Natural killer cell (primary cell): ENCODE data around the gene CXCL12. TPM values are rescaled to one million over a fixed set of nuclear protein-coding genes. Genes with fewer than 3 reads are reported as not detected.

Experiments
- ATAC-seq, 3 donors: fragments of 150-1000 bp in 2 of 3; fragments of 200-7000 bp in 1 of 3; cut with Tn5 transposase; 1 replicate in 1 of 3; 2 replicates in 2 of 3; pipeline ENCODE4 v1.10.0; 2021; ENCODE audit warnings: mild to moderate bottlenecking in 2 of 3, moderate library complexity in 2 of 3
- DNase-seq, 2 donors: peaks; one replicate each; pipeline versions ENCODE4 v3.0.0 to v3.0.0-alpha.2; 2013 to 2021; ENCODE audit warnings: mixed read lengths in 1 of 2
- H3K27ac ChIP-seq: one replicate; pipeline ENCODE4 v1.5.1; 2013; ENCODE audit warnings: mild to moderate bottlenecking, low read length
- H3K27me3 ChIP-seq: one replicate; pipeline ENCODE4 v1.6.1; 2013; ENCODE audit warnings: low read length; ENCODE audit not compliant: control insufficient read depth, insufficient read depth
- H3K36me3 ChIP-seq: one replicate; pipeline ENCODE4 v1.6.1; 2013; ENCODE audit warnings: low read length; ENCODE audit not compliant: control insufficient read depth, insufficient read depth
- H3K4me1 ChIP-seq: one replicate; pipeline ENCODE4 v1.6.1; 2013; ENCODE audit warnings: low read length; ENCODE audit not compliant: control insufficient read depth, insufficient read depth
- H3K4me3 ChIP-seq: one replicate; pipeline ENCODE4 v1.5.1; 2013; ENCODE audit warnings: low read length
- H3K9me3 ChIP-seq: one replicate; pipeline ENCODE4 v1.6.1; 2013; ENCODE audit warnings: low read length; ENCODE audit not compliant: control insufficient read depth, insufficient read depth
- H3K27ac Mint-ChIP-seq, 2 donors: one replicate each; pipeline ENCODE4 v1.8.0; 2022; ENCODE audit warnings: mild to moderate bottlenecking in 2 of 2, mixed read lengths in 2 of 2, moderate library complexity in 1 of 2
- H3K27me3 Mint-ChIP-seq, 2 donors: one replicate each; pipeline ENCODE4 v1.8.0; 2022; ENCODE audit warnings: low read depth in 2 of 2, mixed read lengths in 2 of 2
- H3K36me3 Mint-ChIP-seq: one replicate; pipeline ENCODE4 v1.8.0; 2022; ENCODE audit warnings: mixed read lengths
- H3K4me1 Mint-ChIP-seq, 2 donors: one replicate each; pipeline ENCODE4 v1.8.0; 2022; ENCODE audit warnings: mixed read lengths in 2 of 2
- H3K4me3 Mint-ChIP-seq: one replicate; pipeline ENCODE4 v1.8.0; 2022; ENCODE audit warnings: mild to moderate bottlenecking, moderate library complexity, mixed read lengths
- H3K9me3 Mint-ChIP-seq, 2 donors: one replicate each; pipeline ENCODE4 v1.8.0; 2022; ENCODE audit warnings: mixed read lengths in 2 of 2
- WGBS: methylation state at CpG from one replicate; pipeline ENCODE4 v1.1.7; 2013; ENCODE audit warnings: missing lambda C conversion rate; ENCODE audit not compliant: insufficient coverage; 5-methylcytosine and 5-hydroxymethylcytosine counted together
- intact Hi-C: fragments of 100-400 bp; cut with micrococcal nuclease; formaldehyde crosslinking; loops from one replicate; pipeline ENCODE4 v1.14.2; 2022
- total RNA-seq, 4 donors: library from RNA; stranded (reverse); fragments of 120-200 nt in 1 of 4; gene quantifications; one replicate each; pipeline versions ENCODE4 v1.2.3 to v1.2.4, GENCODE V29; 2013 to 2022
- TF ChIP-seq, protein P1 (sequence below): fragments of 200-600 bp; IDR thresholded peaks from one replicate; pipeline ENCODE4 v1.8.0; 2022; ENCODE audit warnings: antibody characterized with exemption

Gene CXCL12
- total RNA-seq, 3 donors from 2014 or later (not counting 1 experiment from before 2014, with no cell fraction given) = not detected

DNA sequence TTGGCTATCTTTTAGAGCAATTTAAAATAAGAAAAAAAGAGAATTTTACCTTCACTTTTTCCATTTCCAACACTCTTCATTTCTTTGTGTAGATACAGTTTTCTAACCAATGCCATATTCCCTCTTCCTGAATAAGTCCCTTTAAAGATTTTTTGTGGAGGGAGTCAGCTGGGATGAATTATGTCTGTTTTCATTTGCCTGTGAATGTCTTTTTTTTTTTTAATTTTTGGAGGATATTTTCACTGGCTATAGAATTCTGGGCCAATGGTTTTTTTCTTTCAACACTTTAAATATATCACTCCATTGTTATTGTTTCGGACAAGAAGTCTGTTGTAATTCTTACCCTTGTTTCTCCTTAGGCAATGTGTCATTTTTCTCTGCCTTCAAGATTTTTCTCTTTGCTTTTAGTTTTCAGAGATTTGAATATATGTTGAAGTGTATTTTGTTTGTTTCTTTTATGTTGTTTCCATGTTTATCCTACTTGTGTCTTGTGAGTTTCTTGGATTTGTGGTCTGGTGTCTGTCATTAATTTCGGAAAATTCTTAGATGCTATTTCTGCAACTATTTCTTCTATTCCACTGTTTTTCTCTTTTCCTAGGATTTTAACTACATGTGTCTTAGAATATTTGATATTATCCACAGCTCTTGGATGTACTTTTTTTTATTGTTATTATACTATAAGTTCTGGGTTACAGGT, 20.0 kb upstream of the CXCL12 start:
- intact Hi-C loops = no loop called here
- Histone ChIP-seq H3K9me3 (no peaks in the 10 kb centered on the region), H3K27me3 (no peaks in the 10 kb centered on the region), H3K27ac (no peak overlapping the region), H3K4me3 (no peak overlapping the region), H3K4me1 (no peaks in the 10 kb centered on the region), H3K36me3 (no peaks in the 10 kb centered on the region)
- Mint-ChIP-seq H3K27me3 (peaks cover 5 to 19% of the 10 kb centered on the region in 2 donors), H3K4me3 (no peak overlapping the region), H3K9me3 (no peaks in the 10 kb centered on the region), H3K27ac (no peak overlapping the region), H3K4me1 (no peaks in the 10 kb centered on the region), H3K36me3 (no peaks in the 10 kb centered on the region)
- TF ChIP-seq, protein P1, sequence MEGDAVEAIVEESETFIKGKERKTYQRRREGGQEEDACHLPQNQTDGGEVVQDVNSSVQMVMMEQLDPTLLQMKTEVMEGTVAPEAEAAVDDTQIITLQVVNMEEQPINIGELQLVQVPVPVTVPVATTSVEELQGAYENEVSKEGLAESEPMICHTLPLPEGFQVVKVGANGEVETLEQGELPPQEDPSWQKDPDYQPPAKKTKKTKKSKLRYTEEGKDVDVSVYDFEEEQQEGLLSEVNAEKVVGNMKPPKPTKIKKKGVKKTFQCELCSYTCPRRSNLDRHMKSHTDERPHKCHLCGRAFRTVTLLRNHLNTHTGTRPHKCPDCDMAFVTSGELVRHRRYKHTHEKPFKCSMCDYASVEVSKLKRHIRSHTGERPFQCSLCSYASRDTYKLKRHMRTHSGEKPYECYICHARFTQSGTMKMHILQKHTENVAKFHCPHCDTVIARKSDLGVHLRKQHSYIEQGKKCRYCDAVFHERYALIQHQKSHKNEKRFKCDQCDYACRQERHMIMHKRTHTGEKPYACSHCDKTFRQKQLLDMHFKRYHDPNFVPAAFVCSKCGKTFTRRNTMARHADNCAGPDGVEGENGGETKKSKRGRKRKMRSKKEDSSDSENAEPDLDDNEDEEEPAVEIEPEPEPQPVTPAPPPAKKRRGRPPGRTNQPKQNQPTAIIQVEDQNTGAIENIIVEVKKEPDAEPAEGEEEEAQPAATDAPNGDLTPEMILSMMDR = no peak
- no peak for ATAC-seq
- WGBS = no CpG with 5 or more reads among the region's 2 CpGs
- DNase-seq = no peak

DNA sequence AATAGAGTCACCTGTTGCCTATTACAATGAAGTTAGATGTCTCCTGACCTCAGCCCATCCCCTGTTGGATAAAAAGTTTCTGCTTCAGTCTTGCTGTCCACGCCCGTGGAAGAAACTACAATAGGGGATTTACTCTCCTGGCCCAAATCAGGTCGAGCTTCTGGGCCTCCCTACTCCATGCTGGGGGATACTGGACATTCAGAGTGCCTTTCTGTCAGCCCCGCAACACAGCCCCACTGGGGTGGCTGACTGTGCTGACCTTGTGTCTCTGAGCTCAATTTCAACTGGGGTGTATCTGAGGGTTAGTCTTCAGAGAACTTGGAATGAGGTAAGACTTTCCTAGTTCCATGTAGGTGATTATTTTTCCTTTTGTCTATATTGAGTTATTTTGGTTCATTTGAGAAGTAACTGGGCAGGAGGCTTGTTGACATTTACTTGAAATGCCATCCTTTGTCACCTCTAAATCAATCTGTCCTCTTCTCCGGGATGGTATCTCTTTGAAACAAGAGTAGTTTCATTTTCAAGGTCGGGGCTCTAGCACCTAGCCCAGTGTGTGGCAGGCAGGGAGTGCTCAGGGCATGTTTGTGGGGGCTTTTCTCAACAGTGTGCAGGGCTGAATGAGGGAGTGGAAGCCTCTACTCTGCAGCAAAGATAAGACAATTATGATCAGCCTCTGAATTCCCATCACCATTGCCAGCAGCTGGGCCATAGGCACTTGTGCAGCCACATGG, 17.7 kb upstream of the CXCL12 start:
- Mint-ChIP-seq H3K4me1 (no peaks in the 10 kb centered on the region), H3K27me3 (peaks cover 2 to 19% of the 10 kb centered on the region in 2 donors), H3K9me3 (no peaks in the 10 kb centered on the region), H3K27ac (no peak overlapping the region), H3K36me3 (no peaks in the 10 kb centered on the region), H3K4me3 (no peak overlapping the region)
- H3K36me3 ChIP-seq = no peaks in the 10 kb centered on the region
- intact Hi-C loops = no loop called here
- H3K9me3 ChIP-seq = no peaks in the 10 kb centered on the region
- no peaks in the 10 kb centered on the region for H3K27me3 ChIP-seq
- H3K4me1 ChIP-seq = no peaks in the 10 kb centered on the region
- TF ChIP-seq, protein P1 = no peak
- WGBS = 81% methylated on average over 6 of the region's 6 CpGs
- no peak overlapping the region for H3K27ac ChIP-seq
- no peak overlapping the region for H3K4me3 ChIP-seq
- ATAC-seq (peak in 1 of 3 donors; percentile 44), DNase-seq (no peak)

DNA sequence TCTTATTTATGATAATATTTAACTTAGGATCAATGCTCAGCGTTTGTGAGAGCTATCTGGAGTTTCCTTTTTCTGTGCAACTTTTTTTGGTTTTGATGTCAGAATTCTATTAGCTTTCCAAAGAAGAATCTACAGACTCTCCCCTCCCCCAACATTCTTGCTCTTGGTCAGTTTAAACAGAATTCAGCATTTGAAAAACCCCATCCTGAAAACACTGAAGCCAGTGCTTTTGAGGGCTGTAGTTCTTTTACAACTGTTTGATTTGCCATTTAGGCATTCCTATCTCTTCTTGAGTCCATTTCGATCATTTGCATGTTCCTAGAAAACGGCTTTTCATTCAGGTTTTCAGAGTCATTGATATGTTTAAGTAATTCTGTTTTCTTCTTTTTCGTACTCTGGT, 15.6 kb upstream of the CXCL12 start:
- 58% methylated on average over 2 of the region's 4 CpGs for WGBS
- ATAC-seq (no peak), DNase-seq (no peak)
- intact Hi-C loops = no loop called here
- H3K4me1 ChIP-seq = no peaks in the 10 kb centered on the region
- no peak overlapping the region for H3K27ac ChIP-seq
- TF ChIP-seq, protein P1 = no peak
- H3K9me3 Mint-ChIP-seq = no peaks in the 10 kb centered on the region
- no peaks in the 10 kb centered on the region for H3K4me1 Mint-ChIP-seq
- H3K36me3 ChIP-seq = no peaks in the 10 kb centered on the region
- H3K4me3 ChIP-seq = no peak overlapping the region
- H3K9me3 ChIP-seq = no peaks in the 10 kb centered on the region
- H3K27ac Mint-ChIP-seq = no peak overlapping the region
- H3K27me3 ChIP-seq = no peaks in the 10 kb centered on the region
- no peaks in the 10 kb centered on the region for H3K36me3 Mint-ChIP-seq
- peaks cover 10 to 19% of the 10 kb centered on the region in 2 donors for H3K27me3 Mint-ChIP-seq
- H3K4me3 Mint-ChIP-seq = no peak overlapping the region
